HG02798 (cell line): Measurements from ENCODE around the gene SSH2.
"Not testable (repeated sequence)": the region's sequence is repeated elsewhere in the genome, so short reads cannot be mapped to it uniquely, and the experiment has no call there.

Source experiments
- ATAC-seq: cut with Tn5 transposase; IDR thresholded peaks from one replicate; pipeline ENCODE4 v1.9.1; 2021; ENCODE audit warnings: mild to moderate bottlenecking; ENCODE audit not compliant: unreplicated experiment, poor library complexity

The SSH2 gene

GRCh38 chr17:29682987-29683386 lies 247.0 kb downstream of the SSH2 start:
- ATAC-seq = no peak

- no peak for ATAC-seq
These were observed 248.0 kb downstream of the SSH2 start for GRCh38 chr17:29682054-29682453.

- ATAC-seq = no peak
These were observed 252.2 kb downstream of the SSH2 start for GRCh38 chr17:29677824-29678223.

- ATAC-seq = no peak
These were observed 252.7 kb downstream of the SSH2 start for GRCh38 chr17:29677221-29677791.

- not testable (repeated sequence) for ATAC-seq
These were observed 254.1 kb downstream of the SSH2 start for GRCh38 chr17:29675961-29676360.

- no peak for ATAC-seq
These were observed 255.7 kb downstream of the SSH2 start for GRCh38 chr17:29674281-29674680.

GRCh38 chr17:29671661-29672060 lies 258.4 kb downstream of the SSH2 start:
- no peak for ATAC-seq

GRCh38 chr17:29669266-29669665 lies 260.8 kb downstream of the SSH2 start:
- no peak for ATAC-seq

- no peak for ATAC-seq
These were observed 262.1 kb downstream of the SSH2 start for GRCh38 chr17:29667969-29668368.

- ATAC-seq = no peak
These were observed 264.6 kb downstream of the SSH2 start for GRCh38 chr17:29665481-29665810.

GRCh38 chr17:29664743-29665480 lies 265.1 kb downstream of the SSH2 start:
- ATAC-seq = no peak

- no peak for ATAC-seq
These were observed 266.9 kb downstream of the SSH2 start for GRCh38 chr17:29663155-29663554.

GRCh38 chr17:29661213-29661612 lies 268.8 kb downstream of the SSH2 start:
- ATAC-seq = no peak

GRCh38 chr17:29659155-29659554 lies 270.9 kb downstream of the SSH2 start:
- no peak for ATAC-seq

GRCh38 chr17:29655323-29655722 lies 274.7 kb downstream of the SSH2 start:
- ATAC-seq = no peak

GRCh38 chr17:29653995-29654714 lies 275.9 kb downstream of the SSH2 start:
- no peak for ATAC-seq

- no peak for ATAC-seq
These were observed 277.1 kb downstream of the SSH2 start for GRCh38 chr17:29652976-29653375.

- ATAC-seq = not testable (repeated sequence)
These were observed 278.1 kb downstream of the SSH2 start for GRCh38 chr17:29651913-29652312.

GRCh38 chr17:29650396-29650795 lies 279.6 kb downstream of the SSH2 start:
- ATAC-seq = no peak

- no peak for ATAC-seq
These were observed 280.7 kb downstream of the SSH2 start for GRCh38 chr17:29649359-29649758.

- ATAC-seq = no peak
These were observed 282.0 kb downstream of the SSH2 start for GRCh38 chr17:29648005-29648404.
